Activated naive CD8-positive, alpha-beta T cell (primary cell): ENCODE results near the gene USP20.
"Not testable (repeated sequence)": the region's sequence is repeated elsewhere in the genome, so short reads cannot be mapped to it uniquely, and the experiment has no call there.

Experiments
- H3K27ac Mint-ChIP-seq: one replicate; pipeline ENCODE4 v1.8.0; 2021; ENCODE audit warnings: mixed read lengths
- H3K27me3 Mint-ChIP-seq: one replicate; pipeline ENCODE4 v1.8.0; 2021; ENCODE audit warnings: mixed read lengths
- H3K36me3 Mint-ChIP-seq: one replicate; pipeline ENCODE4 v1.8.0; 2021; ENCODE audit warnings: mixed read lengths
- H3K4me1 Mint-ChIP-seq: one replicate; pipeline ENCODE4 v1.8.0; 2021; ENCODE audit warnings: low read depth, mixed read lengths
- H3K4me3 Mint-ChIP-seq: one replicate; pipeline ENCODE4 v1.8.0; 2021; ENCODE audit warnings: mild to moderate bottlenecking, mixed read lengths
- H3K9me3 Mint-ChIP-seq: one replicate; pipeline ENCODE4 v1.8.0; 2021; ENCODE audit warnings: low read depth, mixed read lengths

The USP20 gene

GRCh38 chr9:129835128-129835859, at the start of gene USP20, which contains the start of gene C9orf78:
Gene USP20 (plus strand): TSS chr9:129835458. CDS start chr9:129852556, 17,098 bp downstream.
Gene C9orf78 (minus strand): TSS chr9:129835275. CDS start chr9:129835221, 54 bp downstream.
- H3K27ac Mint-ChIP-seq = peak within 1 kb of the TSS; percentile 96
- no peaks in the 10 kb centered on the region for H3K27me3 Mint-ChIP-seq
- peak within 1 kb of the TSS; percentile 98 for H3K4me3 Mint-ChIP-seq
- no peaks in the 10 kb centered on the region for H3K9me3 Mint-ChIP-seq
- H3K36me3 Mint-ChIP-seq = peaks cover 6% of the 10 kb centered on the region
- peaks cover 60% of the 10 kb centered on the region for H3K4me1 Mint-ChIP-seq

GRCh38 chr9:129785866-129786265, 49.4 kb upstream of the USP20 start:
- peaks cover 2% of the 10 kb centered on the region for H3K27me3 Mint-ChIP-seq
- no peaks in the 10 kb centered on the region for H3K36me3 Mint-ChIP-seq
- no peak overlapping the region for H3K27ac Mint-ChIP-seq
- H3K9me3 Mint-ChIP-seq = no peaks in the 10 kb centered on the region
- peaks cover 6% of the 10 kb centered on the region for H3K4me1 Mint-ChIP-seq
- no peak overlapping the region for H3K4me3 Mint-ChIP-seq

GRCh38 chr9:129786481-129786880, 48.8 kb upstream of the USP20 start:
- H3K4me3 Mint-ChIP-seq = no peak overlapping the region
- H3K4me1 Mint-ChIP-seq = peaks cover 6% of the 10 kb centered on the region
- no peaks in the 10 kb centered on the region for H3K9me3 Mint-ChIP-seq
- peaks cover 2% of the 10 kb centered on the region for H3K27me3 Mint-ChIP-seq
- no peak overlapping the region for H3K27ac Mint-ChIP-seq
- no peaks in the 10 kb centered on the region for H3K36me3 Mint-ChIP-seq

GRCh38 chr9:129794549-129794948, 40.7 kb upstream of the USP20 start:
- H3K9me3 Mint-ChIP-seq = no peaks in the 10 kb centered on the region
- H3K27me3 Mint-ChIP-seq = no peaks in the 10 kb centered on the region
- peaks cover 5% of the 10 kb centered on the region for H3K4me1 Mint-ChIP-seq
- H3K27ac Mint-ChIP-seq = no peak overlapping the region
- no peak overlapping the region for H3K4me3 Mint-ChIP-seq
- H3K36me3 Mint-ChIP-seq = no peaks in the 10 kb centered on the region

- not testable (repeated sequence) for H3K9me3 Mint-ChIP-seq, H3K27me3 Mint-ChIP-seq, H3K4me1 Mint-ChIP-seq, H3K27ac Mint-ChIP-seq, H3K36me3 Mint-ChIP-seq, H3K4me3 Mint-ChIP-seq
Measured at GRCh38 chr9:129796029-129796428, 39.2 kb upstream of the USP20 start.

GRCh38 chr9:129798973-129799372, 36.3 kb upstream of the USP20 start:
- no peaks in the 10 kb centered on the region for H3K27me3 Mint-ChIP-seq
- no peak overlapping the region for H3K27ac Mint-ChIP-seq
- H3K4me3 Mint-ChIP-seq = no peak overlapping the region
- H3K9me3 Mint-ChIP-seq = no peaks in the 10 kb centered on the region
- H3K36me3 Mint-ChIP-seq = no peaks in the 10 kb centered on the region
- peaks cover 5% of the 10 kb centered on the region for H3K4me1 Mint-ChIP-seq

GRCh38 chr9:129801504-129801903, 33.8 kb upstream of the USP20 start:
- H3K4me3 Mint-ChIP-seq = peak overlapping the region; percentile 51
- peaks cover 22% of the 10 kb centered on the region for H3K4me1 Mint-ChIP-seq
- H3K36me3 Mint-ChIP-seq = peaks cover 3% of the 10 kb centered on the region
- H3K9me3 Mint-ChIP-seq = no peaks in the 10 kb centered on the region
- H3K27me3 Mint-ChIP-seq = no peaks in the 10 kb centered on the region
- no peak overlapping the region for H3K27ac Mint-ChIP-seq

- Mint-ChIP-seq H3K9me3 (no peaks in the 10 kb centered on the region), H3K27ac (peak within 1 kb of the TSS; percentile 88), H3K36me3 (peaks cover 7% of the 10 kb centered on the region), H3K27me3 (no peaks in the 10 kb centered on the region), H3K4me3 (peak within 1 kb of the TSS; percentile 91), H3K4me1 (peaks cover 27% of the 10 kb centered on the region)
Measured at GRCh38 chr9:129802833-129803675, 32.2 kb upstream of the USP20 start, which contains the start of gene TOR1B. Gene TOR1B (plus strand): TSS chr9:129803184. CDS start chr9:129803213, 29 bp downstream.

- peaks cover 27% of the 10 kb centered on the region for H3K4me1 Mint-ChIP-seq
- H3K36me3 Mint-ChIP-seq = peaks cover 7% of the 10 kb centered on the region
- H3K27me3 Mint-ChIP-seq = no peaks in the 10 kb centered on the region
- no peaks in the 10 kb centered on the region for H3K9me3 Mint-ChIP-seq
- H3K27ac Mint-ChIP-seq = peak overlapping the region; percentile 34
- H3K4me3 Mint-ChIP-seq = peak overlapping the region; percentile 91
Measured at GRCh38 chr9:129803676-129804060, 31.6 kb upstream of the USP20 start.

- H3K9me3 Mint-ChIP-seq = no peaks in the 10 kb centered on the region
- peaks cover 7% of the 10 kb centered on the region for H3K36me3 Mint-ChIP-seq
- peak overlapping the region; percentile 38 for H3K4me3 Mint-ChIP-seq
- H3K27me3 Mint-ChIP-seq = no peaks in the 10 kb centered on the region
- H3K4me1 Mint-ChIP-seq = peaks cover 33% of the 10 kb centered on the region
- H3K27ac Mint-ChIP-seq = peak overlapping the region; percentile 61
Measured at GRCh38 chr9:129806061-129806460, 29.2 kb upstream of the USP20 start.

- Mint-ChIP-seq H3K4me1 (peaks cover 31% of the 10 kb centered on the region), H3K36me3 (peaks cover 7% of the 10 kb centered on the region), H3K9me3 (no peaks in the 10 kb centered on the region), H3K27ac (no peak overlapping the region), H3K4me3 (no peak overlapping the region), H3K27me3 (no peaks in the 10 kb centered on the region)
Measured at GRCh38 chr9:129809346-129809745, 25.9 kb upstream of the USP20 start.

GRCh38 chr9:129810116-129810515, 25.1 kb upstream of the USP20 start:
- H3K27me3 Mint-ChIP-seq = no peaks in the 10 kb centered on the region
- H3K27ac Mint-ChIP-seq = no peak overlapping the region
- H3K36me3 Mint-ChIP-seq = peaks cover 7% of the 10 kb centered on the region
- H3K4me3 Mint-ChIP-seq = no peak overlapping the region
- H3K4me1 Mint-ChIP-seq = peaks cover 29% of the 10 kb centered on the region
- H3K9me3 Mint-ChIP-seq = no peaks in the 10 kb centered on the region

GRCh38 chr9:129810788-129811187, 24.5 kb upstream of the USP20 start:
- Mint-ChIP-seq H3K4me1 (peaks cover 24% of the 10 kb centered on the region), H3K27ac (no peak overlapping the region), H3K27me3 (no peaks in the 10 kb centered on the region), H3K4me3 (no peak overlapping the region), H3K36me3 (peaks cover 7% of the 10 kb centered on the region), H3K9me3 (no peaks in the 10 kb centered on the region)

GRCh38 chr9:129811967-129812363, 23.3 kb upstream of the USP20 start:
- Mint-ChIP-seq H3K27ac (no peak overlapping the region), H3K36me3 (peaks cover 6% of the 10 kb centered on the region), H3K4me3 (no peak overlapping the region), H3K27me3 (no peaks in the 10 kb centered on the region), H3K9me3 (no peaks in the 10 kb centered on the region), H3K4me1 (peaks cover 14% of the 10 kb centered on the region)

- H3K4me3 Mint-ChIP-seq = no peak overlapping the region
- peaks cover 4% of the 10 kb centered on the region for H3K36me3 Mint-ChIP-seq
- no peaks in the 10 kb centered on the region for H3K9me3 Mint-ChIP-seq
Measured at GRCh38 chr9:129812385-129812784, 22.9 kb upstream of the USP20 start.

More at GRCh38 chr9:129812385-129812784, 22.9 kb upstream of the USP20 start:
- Mint-ChIP-seq H3K4me1 (peaks cover 12% of the 10 kb centered on the region), H3K27me3 (no peaks in the 10 kb centered on the region), H3K27ac (no peak overlapping the region)
